HepG2 (cell line): ENCODE results near the gene FITM1. TPM values are rescaled to one million over a fixed set of nuclear protein-coding genes. Genes with fewer than 3 reads are reported as not detected.

ENCODE experiments used
- AGO2 ChIP-seq: fragments of 200-400 bp; formaldehyde crosslinking; optimal IDR thresholded peaks from 2 replicates; pipeline ENCODE3; 2017; ENCODE audit warnings: mild to moderate bottlenecking, low read depth, low read length, moderate library complexity
- ATF2 ChIP-seq: sonication (generic); formaldehyde crosslinking; IDR thresholded peaks from 2 replicates; pipeline ENCODE4 v1.4.0; 2020; ENCODE audit warnings: missing genetic modification reagents
- GLMP ChIP-seq: sonication (generic); formaldehyde crosslinking; IDR thresholded peaks from 2 replicates; pipeline ENCODE4 v1.9.0; 2021; ENCODE audit warnings: missing genetic modification reagents, mild to moderate bottlenecking, borderline replicate concordance
- KDM1A ChIP-seq: IDR thresholded peaks from 2 replicates; pipeline ENCODE4 v1.6.1; 2016; ENCODE audit warnings: missing compliant biosample characterization
- MAFK ChIP-seq, 2 experiments: IDR thresholded peaks in 1 of 2; conservative IDR thresholded peaks in 1 of 2; 2 replicates each; pipeline ENCODE4 v1.6.1; 2011; ENCODE audit warnings: improper control_type of control experiment in 2 of 2, low read length in 2 of 2
- MLXIP ChIP-seq: sonication (generic); formaldehyde crosslinking; IDR thresholded peaks from 2 replicates; pipeline ENCODE4 v1.9.0; 2021; ENCODE audit warnings: missing genetic modification reagents, borderline replicate concordance
- MXI1 ChIP-seq: IDR thresholded peaks from 3 replicates; pipeline ENCODE4 v1.6.1; 2012; ENCODE audit warnings: low read depth, low read length, inconsistent platforms, borderline replicate concordance
- NFE2L2 ChIP-seq: fragments of 150-350 bp; IDR thresholded peaks from 2 replicates; pipeline ENCODE4 v1.6.1; 2014; ENCODE audit warnings: low read length
- SRSF9 ChIP-seq: fragments of 200-400 bp; formaldehyde crosslinking; IDR thresholded peaks from 2 replicates; pipeline ENCODE4 v1.6.1; 2018; ENCODE audit warnings: borderline replicate concordance, mild to moderate bottlenecking, low read depth, low read length; ENCODE audit not compliant: insufficient read depth, poor library complexity, severe bottlenecking
- ZBTB42 ChIP-seq: sonication (generic); formaldehyde crosslinking; IDR thresholded peaks from 2 replicates; pipeline ENCODE4 v1.5.0; 2020; ENCODE audit warnings: mild to moderate bottlenecking, missing genetic modification reagents
- ZNF337 ChIP-seq: sonication (generic); formaldehyde crosslinking; IDR thresholded peaks from 2 replicates; pipeline ENCODE4 v1.5.1; 2020; ENCODE audit warnings: missing genetic modification reagents, low read depth, mild to moderate bottlenecking, borderline replicate concordance
- ZNF557 ChIP-seq: sonication (generic); formaldehyde crosslinking; IDR thresholded peaks from 2 replicates; pipeline ENCODE4 v1.4.0; 2020; ENCODE audit warnings: missing genetic modification reagents
- ZNF616 ChIP-seq: sonication (generic); formaldehyde crosslinking; IDR thresholded peaks from 2 replicates; pipeline ENCODE4 v1.5.0; 2020; ENCODE audit warnings: low read depth, mild to moderate bottlenecking, missing genetic modification reagents
- ZNF841 ChIP-seq: sonication (generic); formaldehyde crosslinking; IDR thresholded peaks from 2 replicates; pipeline ENCODE4 v1.8.1; 2023; ENCODE audit warnings: missing genetic modification reagents, borderline replicate concordance
- ZSCAN12 ChIP-seq: sonication (generic); formaldehyde crosslinking; IDR thresholded peaks from 2 replicates; pipeline ENCODE4 v1.9.0; 2021; ENCODE audit warnings: mild to moderate bottlenecking, missing genetic modification reagents
- ZSCAN25 ChIP-seq: sonication (generic); formaldehyde crosslinking; IDR thresholded peaks from 2 replicates; pipeline ENCODE4 v1.8.0; 2022; ENCODE audit warnings: mild to moderate bottlenecking, missing genetic modification reagents
- polyA plus RNA-seq, 8 experiments: library from polyadenylated mRNA; depleted of rRNA in 3 of 8; stranded (reverse) in 7 of 8; unstranded in 1 of 8; fragments of >200 nt; fragmentation: Illumina TruSeq in 4 of 8; extraction: Trizol in 4 of 8; gene quantifications; 2 replicates each; pipeline versions ENCODE4 v1.2.1 to v1.2.3, GENCODE V29; 2011 to 2016; ENCODE audit warnings: low read depth in 4 of 8, missing spikeins in 1 of 8, mixed read lengths in 1 of 8; ENCODE audit not compliant: insufficient read depth in 1 of 8
- total RNA-seq, 5 experiments: library from RNA; depleted of rRNA; stranded (reverse); fragments of >200 nt; fragmentation: Illumina TruSeq; extraction: Trizol; gene quantifications; 2 replicates each; pipeline ENCODE4 v1.2.3, GENCODE V29; 2016; ENCODE audit warnings: low read depth in 1 of 5
- TF ChIP-seq, protein P1 (sequence below): sonication (generic); formaldehyde crosslinking; IDR thresholded peaks from 2 replicates; pipeline ENCODE4 v1.9.0; 2021; ENCODE audit warnings: mild to moderate bottlenecking, missing genetic modification reagents

Gene FITM1
- total and polyA plus RNA-seq, 2 of the 13 experiments (the other 11 are each of a cell fraction or from before 2014, with no cell fraction given), result 2.7 to 5.8 TPM

- TF ChIP-seq, protein P1, sequence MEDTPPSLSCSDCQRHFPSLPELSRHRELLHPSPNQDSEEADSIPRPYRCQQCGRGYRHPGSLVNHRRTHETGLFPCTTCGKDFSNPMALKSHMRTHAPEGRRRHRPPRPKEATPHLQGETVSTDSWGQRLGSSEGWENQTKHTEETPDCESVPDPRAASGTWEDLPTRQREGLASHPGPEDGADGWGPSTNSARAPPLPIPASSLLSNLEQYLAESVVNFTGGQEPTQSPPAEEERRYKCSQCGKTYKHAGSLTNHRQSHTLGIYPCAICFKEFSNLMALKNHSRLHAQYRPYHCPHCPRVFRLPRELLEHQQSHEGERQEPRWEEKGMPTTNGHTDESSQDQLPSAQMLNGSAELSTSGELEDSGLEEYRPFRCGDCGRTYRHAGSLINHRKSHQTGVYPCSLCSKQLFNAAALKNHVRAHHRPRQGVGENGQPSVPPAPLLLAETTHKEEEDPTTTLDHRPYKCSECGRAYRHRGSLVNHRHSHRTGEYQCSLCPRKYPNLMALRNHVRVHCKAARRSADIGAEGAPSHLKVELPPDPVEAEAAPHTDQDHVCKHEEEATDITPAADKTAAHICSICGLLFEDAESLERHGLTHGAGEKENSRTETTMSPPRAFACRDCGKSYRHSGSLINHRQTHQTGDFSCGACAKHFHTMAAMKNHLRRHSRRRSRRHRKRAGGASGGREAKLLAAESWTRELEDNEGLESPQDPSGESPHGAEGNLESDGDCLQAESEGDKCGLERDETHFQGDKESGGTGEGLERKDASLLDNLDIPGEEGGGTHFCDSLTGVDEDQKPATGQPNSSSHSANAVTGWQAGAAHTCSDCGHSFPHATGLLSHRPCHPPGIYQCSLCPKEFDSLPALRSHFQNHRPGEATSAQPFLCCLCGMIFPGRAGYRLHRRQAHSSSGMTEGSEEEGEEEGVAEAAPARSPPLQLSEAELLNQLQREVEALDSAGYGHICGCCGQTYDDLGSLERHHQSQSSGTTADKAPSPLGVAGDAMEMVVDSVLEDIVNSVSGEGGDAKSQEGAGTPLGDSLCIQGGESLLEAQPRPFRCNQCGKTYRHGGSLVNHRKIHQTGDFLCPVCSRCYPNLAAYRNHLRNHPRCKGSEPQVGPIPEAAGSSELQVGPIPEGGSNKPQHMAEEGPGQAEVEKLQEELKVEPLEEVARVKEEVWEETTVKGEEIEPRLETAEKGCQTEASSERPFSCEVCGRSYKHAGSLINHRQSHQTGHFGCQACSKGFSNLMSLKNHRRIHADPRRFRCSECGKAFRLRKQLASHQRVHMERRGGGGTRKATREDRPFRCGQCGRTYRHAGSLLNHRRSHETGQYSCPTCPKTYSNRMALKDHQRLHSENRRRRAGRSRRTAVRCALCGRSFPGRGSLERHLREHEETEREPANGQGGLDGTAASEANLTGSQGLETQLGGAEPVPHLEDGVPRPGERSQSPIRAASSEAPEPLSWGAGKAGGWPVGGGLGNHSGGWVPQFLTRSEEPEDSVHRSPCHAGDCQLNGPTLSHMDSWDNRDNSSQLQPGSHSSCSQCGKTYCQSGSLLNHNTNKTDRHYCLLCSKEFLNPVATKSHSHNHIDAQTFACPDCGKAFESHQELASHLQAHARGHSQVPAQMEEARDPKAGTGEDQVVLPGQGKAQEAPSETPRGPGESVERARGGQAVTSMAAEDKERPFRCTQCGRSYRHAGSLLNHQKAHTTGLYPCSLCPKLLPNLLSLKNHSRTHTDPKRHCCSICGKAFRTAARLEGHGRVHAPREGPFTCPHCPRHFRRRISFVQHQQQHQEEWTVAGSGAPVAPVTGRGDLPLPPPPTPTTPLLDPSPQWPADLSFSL (CRISPR knock-in tag), result no peak
- TF ChIP-seq MXI1 (peak; percentile 97; the same call in 2 of the 3 replicates), KDM1A (no peak), NFE2L2 (no peak), SRSF9 (no peak), MAFK (conservative IDR thresholded peaks at IDR 0.05 in 1 of 2, IDR thresholded peaks at IDR 0.05 in 1 of 2; ENCODE audit: low read length in 2 of 2) (no peak), ZSCAN12 (CRISPR knock-in tag) (no peak; the same call in 1 of the 2 replicates), ZNF616 (CRISPR knock-in tag) (0 out of 2 replicates have a peak, but pooled peaks have one; percentile 87), GLMP (no peak), MLXIP (CRISPR knock-in tag) (no peak), ZBTB42 (CRISPR knock-in tag) (no peak; the same call in 1 of the 2 replicates), ZSCAN25 (peak; percentile 72; the same call in 1 of the 2 replicates), ATF2 (CRISPR knock-in tag) (peak; percentile 33; the same call in 1 of the 2 replicates), ZNF841 (no peak), ZNF337 (CRISPR knock-in tag) (peak; percentile 54; the same call in 1 of the 2 replicates), AGO2 (no peak), ZNF557 (CRISPR knock-in tag) (no peak)
Observed at GRCh38 chr14:24146453-24146977, 16.1 kb downstream of the FITM1 start, which contains the start of gene PSME2 (continued).
